Measurements from ENCODE around the gene PLCH1.

DNA sequence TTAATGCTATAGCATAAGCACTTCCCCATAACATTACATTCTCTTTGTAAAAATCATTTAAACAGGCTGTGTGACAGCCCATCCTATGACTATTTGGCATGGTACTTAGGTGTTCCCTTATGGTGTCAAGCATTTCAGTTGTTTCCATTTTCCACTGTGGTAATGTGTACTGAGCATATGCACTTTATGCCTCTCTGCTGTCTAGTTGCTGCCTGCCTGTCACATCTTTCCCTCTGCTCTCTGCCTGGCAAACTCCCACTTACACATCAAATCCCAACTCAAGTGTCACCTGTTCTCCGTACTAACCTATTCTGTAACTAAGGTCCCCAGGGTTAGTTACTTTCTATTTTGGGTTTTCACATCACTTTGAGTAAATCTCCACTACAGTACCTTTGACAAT is 367.0 kb downstream of the PLCH1 start:
- TF ChIP-seq, protein P1, sequence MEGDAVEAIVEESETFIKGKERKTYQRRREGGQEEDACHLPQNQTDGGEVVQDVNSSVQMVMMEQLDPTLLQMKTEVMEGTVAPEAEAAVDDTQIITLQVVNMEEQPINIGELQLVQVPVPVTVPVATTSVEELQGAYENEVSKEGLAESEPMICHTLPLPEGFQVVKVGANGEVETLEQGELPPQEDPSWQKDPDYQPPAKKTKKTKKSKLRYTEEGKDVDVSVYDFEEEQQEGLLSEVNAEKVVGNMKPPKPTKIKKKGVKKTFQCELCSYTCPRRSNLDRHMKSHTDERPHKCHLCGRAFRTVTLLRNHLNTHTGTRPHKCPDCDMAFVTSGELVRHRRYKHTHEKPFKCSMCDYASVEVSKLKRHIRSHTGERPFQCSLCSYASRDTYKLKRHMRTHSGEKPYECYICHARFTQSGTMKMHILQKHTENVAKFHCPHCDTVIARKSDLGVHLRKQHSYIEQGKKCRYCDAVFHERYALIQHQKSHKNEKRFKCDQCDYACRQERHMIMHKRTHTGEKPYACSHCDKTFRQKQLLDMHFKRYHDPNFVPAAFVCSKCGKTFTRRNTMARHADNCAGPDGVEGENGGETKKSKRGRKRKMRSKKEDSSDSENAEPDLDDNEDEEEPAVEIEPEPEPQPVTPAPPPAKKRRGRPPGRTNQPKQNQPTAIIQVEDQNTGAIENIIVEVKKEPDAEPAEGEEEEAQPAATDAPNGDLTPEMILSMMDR (conservative IDR thresholded peaks at IDR 0.05; ENCODE audit: low read length) = no peak
- TF ChIP-seq EZH2phosphoT487 (IDR thresholded peaks at IDR 0.05; ENCODE audit: borderline replicate concordance, low read depth, low read length) = no peak

Measured in OCI-LY7 (cell line).